ENCODE results near the gene MB21D2.
"Not testable (repeated sequence)": the region's sequence is repeated elsewhere in the genome, so short reads cannot be mapped to it uniquely, and the experiment has no call there.

MB21D2 gene

DNA sequence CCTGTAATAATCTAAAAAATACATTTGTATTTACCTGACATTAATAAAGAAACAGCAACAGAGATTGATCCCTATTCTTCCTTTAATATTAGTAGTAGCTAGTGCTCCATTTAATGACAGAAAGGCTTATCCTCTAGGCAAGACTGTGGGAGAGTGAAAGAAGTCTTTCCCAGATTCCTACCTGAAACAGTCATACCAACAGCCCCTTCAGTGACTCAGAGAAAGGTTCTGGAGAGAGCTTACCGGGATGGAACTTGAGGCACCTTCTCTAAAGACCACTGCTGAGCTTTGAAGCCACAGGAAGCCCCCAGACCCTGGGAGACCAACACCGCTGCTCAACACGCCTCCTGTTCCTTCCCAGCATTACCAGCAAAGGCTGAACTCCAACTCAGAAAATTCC, 123.4 kb downstream of the MB21D2 start:
- no peak for DNase-seq

DNA sequence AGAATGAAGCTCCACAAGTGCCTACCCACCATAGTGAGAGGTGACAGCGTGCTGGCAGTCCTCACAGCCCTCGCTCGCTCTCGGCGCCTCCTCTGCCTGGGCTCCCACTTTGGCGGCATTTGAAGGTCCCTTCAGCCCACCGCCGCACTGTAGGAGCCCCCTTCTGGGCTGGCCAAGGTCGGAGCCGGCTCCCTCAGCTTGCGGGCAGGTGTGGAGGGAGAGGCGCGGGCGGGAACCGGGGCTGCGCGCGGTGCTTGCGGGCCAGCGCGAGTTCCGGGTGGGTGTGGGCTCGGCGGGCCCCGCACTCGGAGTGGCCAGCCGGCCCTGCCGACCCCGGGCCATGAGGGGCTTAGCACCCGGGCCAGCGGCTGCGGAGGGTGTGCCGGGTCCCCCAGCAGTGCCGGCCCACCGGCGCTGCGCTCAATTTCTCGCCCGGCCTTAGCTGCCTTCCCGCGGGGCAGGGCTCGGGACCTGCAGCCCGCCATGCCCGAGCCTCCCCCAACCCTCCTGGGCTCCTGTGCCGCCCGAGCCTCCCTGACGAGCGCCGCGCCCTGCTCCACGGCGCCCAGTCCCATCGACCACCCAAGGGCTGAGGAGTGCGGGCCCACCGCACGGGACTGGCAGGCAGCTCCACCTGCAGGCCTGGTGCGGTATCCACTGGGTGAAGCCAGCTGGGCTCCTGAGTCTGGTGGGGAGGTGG, 128.7 kb downstream of the MB21D2 start:
- DNase-seq: not testable (repeated sequence)

DNA sequence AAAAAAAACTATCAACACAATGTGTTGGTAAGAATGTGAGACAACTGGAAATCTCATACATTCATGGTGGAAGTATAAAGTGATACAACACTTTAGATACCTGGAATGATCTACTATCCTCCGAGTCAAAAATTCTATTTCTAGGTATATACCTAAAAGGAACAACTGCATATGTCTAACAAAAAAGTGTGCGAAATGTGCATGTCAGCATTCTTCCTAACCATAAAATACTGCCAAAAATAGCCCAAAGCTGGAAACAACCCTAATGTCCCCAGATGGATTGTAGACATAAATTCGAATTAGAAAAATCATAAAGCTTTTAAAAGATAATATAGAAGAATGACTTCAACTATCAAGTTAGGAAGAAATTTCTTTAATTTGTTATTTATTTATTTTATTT, 139.1 kb downstream of the MB21D2 start:
- DNase-seq: no peak

DNA sequence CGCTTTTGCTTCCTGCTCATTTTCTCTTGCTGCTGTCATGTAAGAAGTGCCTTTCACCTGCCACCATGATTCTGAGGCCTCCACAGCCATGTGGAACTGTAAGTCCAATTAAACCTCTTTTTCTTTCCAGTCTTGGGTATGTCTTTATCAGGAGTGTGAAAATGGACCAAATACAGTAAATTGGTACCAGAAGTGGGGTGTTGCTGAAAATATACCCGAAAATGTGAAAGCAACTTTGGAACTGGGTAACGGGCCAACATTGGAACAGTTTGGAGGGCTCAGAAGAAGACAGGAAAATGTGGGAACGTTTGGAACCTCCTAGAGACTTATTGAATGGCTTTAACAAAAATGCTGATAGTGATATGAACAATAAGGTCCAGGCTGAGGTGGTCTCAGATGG, 143.3 kb downstream of the MB21D2 start:
- DNase-seq: not testable (repeated sequence)

DNA sequence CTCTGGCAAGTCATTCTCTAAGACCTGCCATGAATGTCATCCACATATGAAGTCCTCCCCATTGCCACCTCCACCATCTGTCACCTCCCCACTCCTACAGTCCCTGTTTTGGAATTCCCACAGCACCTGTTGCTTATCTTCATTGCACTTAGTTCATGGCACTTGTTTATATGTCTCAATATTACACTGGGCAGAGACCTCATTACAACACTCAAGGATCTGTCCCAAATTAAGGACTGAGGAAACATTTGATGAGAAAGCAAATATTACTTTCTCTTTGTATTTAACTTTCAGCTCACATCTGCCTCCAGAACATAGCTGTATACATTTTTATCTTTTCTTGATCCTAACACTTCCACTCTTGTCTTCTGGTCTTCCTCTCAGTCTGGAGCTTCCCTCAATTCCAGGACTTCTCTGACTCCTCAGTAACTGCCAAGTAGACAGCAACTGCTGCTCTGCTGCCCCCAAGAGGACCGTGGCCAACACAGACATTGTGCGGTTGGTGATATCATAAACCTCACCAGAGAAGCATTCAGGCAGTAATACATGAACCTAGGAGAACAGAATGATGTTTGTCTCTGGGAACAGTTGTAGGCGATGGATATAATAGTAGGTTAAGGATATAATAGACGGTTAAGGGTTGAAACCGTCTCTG, 145.3 kb downstream of the MB21D2 start:
- no peak for DNase-seq

DNA sequence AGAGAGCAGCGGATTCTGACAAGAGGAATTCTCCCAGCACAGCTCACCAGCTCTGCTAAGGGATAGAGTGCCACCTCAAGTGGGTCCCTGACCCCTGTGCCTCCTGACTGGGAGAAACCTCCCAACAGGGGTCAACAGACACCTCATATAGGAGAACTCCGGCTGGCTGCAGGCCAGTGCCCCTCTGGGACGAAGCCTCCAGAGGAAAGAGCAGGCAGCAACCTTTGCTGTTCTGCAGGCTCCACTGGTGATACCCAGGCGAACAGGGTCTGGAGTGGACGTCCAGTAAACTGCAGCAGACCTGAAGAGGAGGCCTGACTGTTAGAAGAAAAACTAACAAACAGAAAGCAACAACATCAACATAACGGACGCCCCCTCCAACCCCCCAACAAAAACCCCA, 159.0 kb downstream of the MB21D2 start:
- DNase-seq: no peak

DNA sequence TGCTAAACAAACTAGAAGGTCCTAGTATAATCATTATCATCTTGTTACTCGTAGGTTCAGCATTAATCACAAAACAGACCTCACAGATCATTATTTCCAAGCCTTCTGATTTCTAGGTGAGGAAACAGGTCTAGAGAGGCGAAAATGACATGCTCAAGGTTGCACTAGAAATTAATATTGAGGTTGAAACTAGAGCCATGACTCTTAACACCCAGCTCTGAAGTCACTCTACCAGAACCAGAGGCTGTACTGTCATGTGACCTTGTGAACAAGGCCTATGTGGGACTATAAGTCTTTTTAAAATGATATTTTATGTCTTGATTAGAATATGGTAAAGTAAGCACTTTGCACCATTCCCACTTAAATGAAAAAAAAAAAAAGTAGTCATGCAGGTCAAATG, 166.5 kb downstream of the MB21D2 start:
- DNase-seq: no peak

DNA sequence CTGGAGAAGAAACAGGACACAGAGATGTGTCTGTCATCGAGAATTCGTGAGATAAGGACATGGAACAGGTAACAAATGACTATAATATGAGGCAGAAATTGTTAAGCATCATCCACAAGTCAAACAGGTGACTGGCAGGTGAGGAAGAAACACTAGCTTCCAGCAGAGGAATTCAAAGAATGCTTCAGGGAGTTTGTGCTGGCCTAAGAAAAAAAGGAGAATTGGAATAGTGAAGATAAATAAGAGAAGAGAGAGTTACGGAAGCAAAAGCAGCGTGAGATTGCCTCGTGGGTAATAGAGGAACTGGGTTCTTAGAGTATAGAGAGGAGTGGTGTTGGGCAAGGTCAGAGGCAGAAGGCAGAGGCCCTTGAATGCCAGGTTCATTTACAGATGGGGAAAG, 167.5 kb downstream of the MB21D2 start:
- no peak for DNase-seq

DNA sequence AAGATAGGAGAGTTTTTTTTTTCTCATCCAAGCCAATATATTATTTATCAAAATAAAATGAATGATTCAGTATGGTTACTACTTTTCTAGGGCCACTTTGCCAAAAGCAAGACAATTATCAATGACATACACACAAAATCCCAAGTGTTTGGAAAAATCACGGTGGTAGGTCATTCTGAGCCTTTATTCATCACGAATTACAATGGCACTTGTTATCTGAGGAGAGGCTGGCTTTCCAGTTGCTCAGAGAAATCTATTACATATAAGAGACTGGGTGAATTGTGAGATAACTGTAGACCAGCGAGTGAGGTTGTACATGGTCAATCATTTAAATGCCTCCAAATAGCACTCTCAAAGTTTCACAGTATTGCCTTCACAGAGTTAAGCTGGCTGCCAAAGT, 169.9 kb downstream of the MB21D2 start:
- no peak for DNase-seq

DNA sequence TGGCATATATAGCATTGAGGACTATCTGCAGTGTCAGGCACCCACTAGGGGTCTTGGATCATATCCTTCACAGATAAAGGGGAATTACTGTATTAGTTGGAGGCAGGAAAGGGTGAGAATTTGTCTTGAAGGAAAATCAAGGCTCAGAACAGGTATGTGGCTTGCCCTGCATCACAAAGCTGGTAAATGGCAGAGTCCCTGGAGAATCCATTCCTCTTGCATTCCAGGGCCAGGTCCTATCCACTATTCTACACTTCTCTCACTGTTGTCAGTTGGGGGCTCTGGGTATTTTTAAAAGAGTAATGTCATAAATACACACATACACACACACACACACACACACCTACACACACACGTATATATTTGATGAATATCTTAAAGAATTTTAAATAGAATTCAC, 170.5 kb downstream of the MB21D2 start:
- DNase-seq: no peak

Data from CD4-positive, alpha-beta T cell treated with Interleukin-4 for 1 hour (primary cell).